Fibroblast of villous mesenchyme (primary cell): ENCODE results near the gene PTPRN2. TPM values are rescaled to one million over a fixed set of nuclear protein-coding genes. Genes with fewer than 3 reads are reported as not detected.

Experiments used
- DNase-seq: peaks from one replicate; pipeline ENCODE4 v3.0.0-alpha.2; 2010; ENCODE audit warnings: low read depth
- H3K4me3 ChIP-seq: 2 replicates; pipeline ENCODE4 v1.5.1; 2011; ENCODE audit warnings: low read depth, mild to moderate bottlenecking, low read length
- total RNA-seq: library from RNA; depleted of rRNA; stranded (reverse); fragments of >200 nt; gene quantifications from 2 replicates; pipeline ENCODE4 v1.2.3, GENCODE V29; 2012
- TF ChIP-seq, protein P1 (sequence below): IDR thresholded peaks from 2 replicates; pipeline ENCODE4 v1.5.1; 2012; ENCODE audit warnings: low read depth, mild to moderate bottlenecking, low read length; ENCODE audit not compliant: insufficient read depth

Gene PTPRN2
- total RNA-seq, 1 donor = not detected

DNA sequence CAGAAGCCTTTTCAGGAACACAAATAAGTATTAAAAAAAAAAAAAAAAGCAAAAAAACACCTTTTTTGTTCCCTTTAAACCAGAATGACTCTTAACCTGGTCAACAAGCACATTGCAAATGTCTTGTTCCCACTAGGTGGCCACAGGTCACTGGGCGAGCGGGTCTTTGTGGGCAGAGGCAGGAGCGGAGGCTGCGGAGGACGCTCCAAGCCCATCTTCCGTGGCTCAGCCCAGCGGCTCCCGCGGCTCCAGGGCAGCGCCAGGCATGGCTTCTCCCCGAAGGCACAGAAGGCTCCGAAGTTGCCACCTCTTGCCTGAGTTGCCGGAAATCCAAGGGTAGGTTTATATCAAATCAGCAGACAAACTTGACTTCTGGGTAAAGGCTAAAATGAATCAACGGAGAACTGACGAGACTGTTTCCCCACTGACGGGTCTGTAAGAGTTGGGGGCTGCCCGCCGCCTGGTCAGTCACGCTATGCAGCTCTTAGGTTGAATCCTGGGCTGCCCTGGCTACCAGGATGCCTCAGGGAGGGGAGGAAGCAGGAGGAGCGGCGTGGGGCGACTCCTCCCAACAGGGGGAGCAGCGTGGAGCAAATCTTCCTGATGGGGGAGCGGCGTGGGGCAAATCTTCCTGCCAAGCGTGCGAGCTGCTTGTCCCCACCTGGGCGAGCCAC is 144.5 kb downstream of the PTPRN2 start:
- TF ChIP-seq, protein P1, sequence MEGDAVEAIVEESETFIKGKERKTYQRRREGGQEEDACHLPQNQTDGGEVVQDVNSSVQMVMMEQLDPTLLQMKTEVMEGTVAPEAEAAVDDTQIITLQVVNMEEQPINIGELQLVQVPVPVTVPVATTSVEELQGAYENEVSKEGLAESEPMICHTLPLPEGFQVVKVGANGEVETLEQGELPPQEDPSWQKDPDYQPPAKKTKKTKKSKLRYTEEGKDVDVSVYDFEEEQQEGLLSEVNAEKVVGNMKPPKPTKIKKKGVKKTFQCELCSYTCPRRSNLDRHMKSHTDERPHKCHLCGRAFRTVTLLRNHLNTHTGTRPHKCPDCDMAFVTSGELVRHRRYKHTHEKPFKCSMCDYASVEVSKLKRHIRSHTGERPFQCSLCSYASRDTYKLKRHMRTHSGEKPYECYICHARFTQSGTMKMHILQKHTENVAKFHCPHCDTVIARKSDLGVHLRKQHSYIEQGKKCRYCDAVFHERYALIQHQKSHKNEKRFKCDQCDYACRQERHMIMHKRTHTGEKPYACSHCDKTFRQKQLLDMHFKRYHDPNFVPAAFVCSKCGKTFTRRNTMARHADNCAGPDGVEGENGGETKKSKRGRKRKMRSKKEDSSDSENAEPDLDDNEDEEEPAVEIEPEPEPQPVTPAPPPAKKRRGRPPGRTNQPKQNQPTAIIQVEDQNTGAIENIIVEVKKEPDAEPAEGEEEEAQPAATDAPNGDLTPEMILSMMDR = no peak
- no peak for DNase-seq
- H3K4me3 ChIP-seq = no peak overlapping the region

DNA sequence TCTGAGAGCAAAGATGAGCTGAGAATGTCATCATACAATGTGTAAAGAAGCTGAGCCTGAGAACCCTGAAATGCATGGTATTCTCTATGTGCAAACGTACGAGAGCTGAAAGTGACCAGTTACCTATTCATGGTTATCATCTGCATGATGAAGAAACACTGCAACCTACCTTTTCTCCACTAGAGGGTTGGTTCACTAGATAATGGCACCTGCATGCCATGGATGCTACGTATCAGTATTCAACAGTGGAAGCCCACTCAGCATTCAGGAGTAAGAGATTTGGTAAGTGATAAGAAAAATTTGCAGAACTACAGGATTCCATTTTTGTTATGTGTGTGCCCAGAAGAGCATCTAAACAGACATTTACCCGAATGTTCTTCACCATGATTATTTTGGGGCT is 145.4 kb downstream of the PTPRN2 start:
- no peak overlapping the region for H3K4me3 ChIP-seq
- DNase-seq = no peak
- TF ChIP-seq, protein P1 = no peak

DNA sequence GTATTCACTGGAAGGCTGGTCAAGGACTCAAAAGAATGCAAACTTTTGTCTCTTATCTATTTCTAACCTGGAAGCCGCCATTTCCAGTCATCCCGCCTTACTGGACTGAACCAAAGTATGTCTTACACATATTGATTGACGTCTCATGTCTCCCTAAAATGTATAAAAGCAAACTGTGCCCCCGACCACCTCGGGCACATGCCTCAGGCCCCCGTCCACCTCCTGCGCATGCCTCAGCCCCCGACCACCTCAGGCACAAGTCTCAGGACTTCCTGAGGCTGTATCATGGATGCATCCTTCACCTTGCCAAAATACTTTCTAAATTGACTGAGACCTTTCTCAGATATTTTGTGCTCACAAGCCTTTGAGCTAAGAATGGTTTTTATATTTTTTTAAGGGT is 148.6 kb downstream of the PTPRN2 start:
- no peak for DNase-seq
- TF ChIP-seq, protein P1 = no peak
- no peak overlapping the region for H3K4me3 ChIP-seq

DNA sequence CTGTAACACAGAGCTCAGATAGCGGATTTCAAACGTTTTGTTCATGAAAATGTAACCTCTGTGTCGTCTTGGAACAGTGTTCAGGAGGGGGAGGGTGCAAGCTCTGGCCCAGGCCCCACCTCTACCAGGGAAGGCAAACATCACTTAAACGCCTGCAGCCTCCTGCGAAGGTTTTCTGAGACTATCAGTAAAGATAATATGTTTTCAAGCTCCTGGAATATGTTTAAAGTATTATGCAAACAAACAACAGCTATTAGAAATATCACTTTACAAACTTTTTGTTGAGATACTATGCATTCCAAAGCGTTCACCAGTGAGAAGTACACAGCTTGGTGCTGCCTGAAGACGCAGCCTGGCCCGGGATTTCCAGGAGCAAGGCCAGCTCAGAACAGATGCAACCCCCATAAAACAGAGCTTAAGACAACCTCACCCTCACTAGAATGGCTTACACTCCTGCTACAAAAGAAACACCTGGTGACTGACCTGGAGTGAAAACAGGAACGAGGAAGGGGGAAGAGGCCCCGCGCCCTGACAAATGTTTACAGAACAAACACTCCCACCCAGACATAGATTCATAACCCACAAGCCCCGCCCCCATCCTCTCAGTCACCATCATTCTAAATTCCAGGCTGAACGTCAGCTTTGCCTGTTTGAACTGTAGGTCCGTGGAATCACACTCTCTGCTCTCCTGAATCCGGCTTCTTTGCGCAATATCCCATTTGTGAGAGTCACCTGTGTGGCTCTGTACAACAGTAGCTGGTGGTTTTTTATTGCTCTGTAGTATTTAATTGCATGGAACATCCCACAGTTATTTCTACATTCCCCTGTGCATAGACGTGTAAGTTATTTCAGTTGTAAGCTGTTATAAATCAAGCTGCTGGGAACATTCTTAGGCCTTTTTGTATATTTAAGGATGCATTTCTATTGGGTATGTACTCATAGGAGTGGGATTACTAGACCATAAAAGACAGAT is 155.0 kb downstream of the PTPRN2 start:
- TF ChIP-seq, protein P1 = no peak
- no peak overlapping the region for H3K4me3 ChIP-seq
- peak; percentile 51 for DNase-seq

DNA sequence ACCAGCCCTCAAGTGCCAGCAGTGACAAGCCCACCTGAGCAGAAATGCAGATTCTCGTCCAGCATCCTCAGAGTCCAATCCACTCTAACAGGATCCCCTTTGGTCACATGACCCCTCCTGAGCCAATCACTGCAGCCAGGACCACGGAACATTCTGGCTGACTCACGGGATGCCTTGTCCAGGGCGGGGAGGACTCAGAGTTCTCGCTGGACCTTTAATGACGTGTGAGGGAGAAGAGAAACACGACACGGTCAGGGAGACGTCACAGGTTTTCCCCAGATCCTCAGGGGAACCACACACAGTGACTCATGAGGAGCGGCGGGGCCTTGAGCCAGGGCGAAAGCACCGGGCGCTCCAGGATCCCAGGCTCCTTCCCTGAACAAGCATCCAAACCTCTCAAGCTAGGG is 155.7 kb downstream of the PTPRN2 start:
- peak; percentile 77 for DNase-seq

DNA sequence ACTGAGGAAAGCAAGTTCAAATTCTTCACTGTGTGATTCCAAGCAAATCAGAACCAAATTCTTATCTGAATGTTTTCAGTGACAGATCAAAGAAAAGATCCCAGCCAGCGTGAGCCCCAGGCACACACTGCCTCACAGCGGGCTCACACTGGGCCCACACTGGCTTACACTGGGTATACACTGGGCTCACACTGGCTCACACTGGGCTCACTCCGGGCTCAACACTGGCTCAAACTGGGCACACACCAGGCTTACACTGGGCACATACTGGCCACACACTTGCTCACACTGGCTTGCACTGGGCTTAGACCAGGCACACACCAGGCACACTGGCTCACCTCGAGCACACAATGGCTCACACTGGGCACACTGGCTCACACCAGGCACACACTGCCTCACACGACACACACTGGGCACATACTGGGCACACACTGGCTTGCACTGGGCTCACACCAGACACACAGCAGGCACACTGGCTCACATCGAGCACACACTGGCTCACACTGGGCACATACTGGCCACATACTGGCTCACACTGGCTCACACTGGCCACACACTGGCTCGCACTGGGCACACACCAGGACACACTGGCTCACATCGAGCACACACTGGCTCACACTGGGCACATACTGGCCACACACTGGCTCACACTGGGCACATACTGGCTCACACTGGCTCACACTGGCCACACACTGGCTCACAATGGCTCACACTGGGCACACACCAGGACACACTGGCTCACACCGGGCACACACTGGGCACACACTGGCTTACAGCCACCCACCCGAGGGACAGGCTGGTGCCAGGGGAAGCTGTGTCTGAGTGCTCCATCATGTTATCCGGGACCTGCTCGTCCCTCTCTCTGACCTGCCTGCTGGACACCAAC is 156.3 kb downstream of the PTPRN2 start:
- no peak overlapping the region for H3K4me3 ChIP-seq
- DNase-seq = no peak
- TF ChIP-seq, protein P1 = no peak

More for the DNA sequence above, 155.7 kb downstream of the PTPRN2 start:
- TF ChIP-seq, protein P1 = no peak
- H3K4me3 ChIP-seq = no peak overlapping the region
